Measurements from ENCODE around the gene CACNA1I. TPM values are rescaled to one million over a fixed set of nuclear protein-coding genes. Genes with fewer than 3 reads are reported as not detected.

Gene CACNA1I
- total RNA-seq, 1 donor from 2014 or later: 3.9 TPM

DNA sequence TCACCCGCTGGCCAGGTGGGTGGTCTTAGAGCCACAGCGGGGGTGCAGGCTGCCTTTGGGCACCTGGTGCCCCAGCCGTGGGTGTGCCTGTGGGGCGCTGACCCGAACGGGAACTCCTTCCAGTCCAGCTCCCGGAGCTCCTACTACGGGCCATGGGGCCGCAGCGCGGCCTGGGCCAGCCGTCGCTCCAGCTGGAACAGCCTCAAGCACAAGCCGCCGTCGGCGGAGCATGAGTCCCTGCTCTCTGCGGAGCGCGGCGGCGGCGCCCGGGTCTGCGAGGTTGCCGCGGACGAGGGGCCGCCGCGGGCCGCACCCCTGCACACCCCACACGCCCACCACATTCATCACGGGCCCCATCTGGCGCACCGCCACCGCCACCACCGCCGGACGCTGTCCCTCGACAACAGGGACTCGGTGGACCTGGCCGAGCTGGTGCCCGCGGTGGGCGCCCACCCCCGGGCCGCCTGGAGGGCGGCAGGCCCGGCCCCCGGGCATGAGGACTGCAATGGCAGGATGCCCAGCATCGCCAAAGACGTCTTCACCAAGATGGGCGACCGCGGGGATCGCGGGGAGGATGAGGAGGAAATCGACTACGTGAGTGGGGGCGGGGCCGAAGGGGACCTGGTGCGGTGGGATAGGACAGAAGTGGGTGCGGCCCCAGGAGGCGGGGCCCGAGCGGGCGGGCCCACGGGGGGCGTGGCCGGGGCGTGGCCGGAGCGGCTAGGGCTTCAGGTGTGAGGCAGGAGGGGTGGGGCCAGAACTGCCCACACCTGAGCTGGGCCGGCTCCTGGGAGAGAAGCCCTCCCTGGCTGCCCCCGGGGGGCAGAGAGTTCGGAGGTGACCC, 91.5 kb downstream of the CACNA1I start:
- intact Hi-C loops (cut with micrococcal nuclease): no loop called here

GRCh38 chr22:39662686-39663052, 92.1 kb downstream of the CACNA1I start:
- intact Hi-C loops (cut with micrococcal nuclease): no loop called here

DNA sequence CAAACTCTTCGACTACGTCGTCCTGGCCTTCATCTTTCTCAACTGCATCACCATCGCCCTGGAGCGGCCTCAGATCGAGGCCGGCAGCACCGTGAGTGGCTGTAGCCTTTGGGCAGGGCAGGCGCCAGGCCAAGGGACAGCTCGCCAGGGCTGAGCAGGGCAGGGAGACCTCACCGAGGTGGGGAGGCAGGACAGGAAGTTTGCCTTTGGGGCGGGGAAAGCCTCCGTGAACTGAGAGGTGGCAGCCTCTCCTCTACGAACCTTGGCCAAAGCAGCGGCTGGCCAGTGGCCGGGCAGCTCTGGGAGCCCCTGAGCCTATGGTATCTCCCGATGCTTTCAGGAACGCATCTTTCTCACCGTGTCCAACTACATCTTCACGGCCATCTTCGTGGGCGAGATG, 93.2 kb downstream of the CACNA1I start:
- intact Hi-C loops (cut with micrococcal nuclease): no loop called here

- intact Hi-C loops (cut with micrococcal nuclease): no loop called here
Observed at GRCh38 chr22:39664485-39665200, 94.1 kb downstream of the CACNA1I start.

- intact Hi-C loops (cut with micrococcal nuclease): no loop called here
Observed at GRCh38 chr22:39665229-39665628, 94.7 kb downstream of the CACNA1I start.

DNA sequence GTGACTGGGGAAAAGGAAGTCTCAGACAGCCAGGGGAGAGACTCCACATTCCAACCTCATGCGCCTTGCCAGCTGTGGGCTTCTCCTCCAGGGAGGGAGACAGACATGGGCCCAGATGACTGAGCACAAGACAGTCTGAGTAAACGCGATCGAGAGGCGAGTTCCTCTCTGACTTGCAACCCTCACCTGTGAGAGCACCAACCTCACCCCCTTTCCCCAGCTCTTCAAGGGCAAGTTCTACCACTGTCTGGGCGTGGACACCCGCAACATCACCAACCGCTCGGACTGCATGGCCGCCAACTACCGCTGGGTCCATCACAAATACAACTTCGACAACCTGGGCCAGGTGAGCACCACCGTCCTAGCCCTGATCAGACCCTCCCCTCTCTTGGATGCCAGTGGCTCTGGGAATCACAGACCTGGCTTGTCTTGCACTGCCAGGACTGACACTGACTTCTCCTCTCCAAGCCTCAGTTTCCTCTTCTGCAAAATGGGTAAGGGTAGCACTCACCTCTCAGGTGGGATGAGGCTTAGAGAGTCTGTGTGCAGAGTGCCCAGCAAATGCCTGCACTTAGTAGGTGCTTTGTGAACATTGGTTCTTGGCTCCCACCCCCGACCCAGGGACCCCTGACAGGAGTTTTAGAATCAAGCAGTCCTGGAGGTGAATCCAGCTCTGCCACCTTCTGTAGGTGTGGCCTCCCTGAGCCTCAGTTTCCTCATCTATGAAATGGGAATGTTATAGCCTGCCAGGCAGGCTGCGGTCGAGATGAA, 95.3 kb downstream of the CACNA1I start:
- intact Hi-C loops (cut with micrococcal nuclease): no loop called here

GRCh38 chr22:39666495-39666894, 95.9 kb downstream of the CACNA1I start:
- intact Hi-C loops (cut with micrococcal nuclease): no loop called here

DNA sequence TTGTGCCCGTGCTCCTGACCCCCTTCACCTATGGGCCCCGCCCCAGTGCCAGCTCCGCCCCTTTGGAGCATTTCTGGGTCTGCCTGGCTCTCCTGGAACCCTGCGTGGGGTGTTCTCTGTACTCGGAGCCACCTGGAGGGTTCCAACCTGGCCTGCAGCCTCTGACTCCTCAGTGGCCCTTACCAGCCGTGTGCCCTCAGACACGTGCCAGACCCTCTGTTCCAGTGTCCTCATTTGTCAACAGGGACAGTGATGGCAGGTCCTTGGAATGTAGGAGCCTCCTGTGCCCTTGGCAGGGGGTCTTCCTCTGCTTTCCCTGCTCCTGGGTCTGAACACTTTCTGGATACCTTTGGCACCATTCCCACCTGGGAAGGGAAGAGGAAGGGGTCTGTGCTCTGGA, 96.4 kb downstream of the CACNA1I start:
- intact Hi-C loops (cut with micrococcal nuclease): no loop called here

- intact Hi-C loops (cut with micrococcal nuclease): no loop called here
Observed at GRCh38 chr22:39669432-39669831, 98.9 kb downstream of the CACNA1I start.

GRCh38 chr22:39671936-39672335, 101.4 kb downstream of the CACNA1I start:
- intact Hi-C loops (cut with micrococcal nuclease): no loop called here

DNA sequence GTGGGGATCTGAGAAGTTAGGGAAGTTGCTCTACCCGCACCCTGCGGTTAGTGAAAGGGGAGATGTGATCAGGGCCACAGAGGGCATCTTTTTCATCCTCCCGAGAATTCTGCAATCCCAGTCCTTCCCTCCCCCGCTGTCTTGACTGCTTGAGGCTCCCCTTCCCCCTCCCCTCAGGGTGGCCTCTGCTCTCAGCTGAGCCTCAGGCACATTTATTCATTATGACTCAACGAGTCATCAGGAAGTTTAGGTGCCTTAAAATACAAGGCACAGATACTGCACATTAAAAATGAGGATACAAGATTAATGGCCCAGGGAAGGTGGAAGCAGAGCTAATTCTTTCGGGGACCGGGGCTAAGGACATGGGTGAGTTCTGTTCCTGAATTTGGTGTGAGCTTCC, 104.0 kb downstream of the CACNA1I start:
- intact Hi-C loops (cut with micrococcal nuclease): no loop called here

DNA sequence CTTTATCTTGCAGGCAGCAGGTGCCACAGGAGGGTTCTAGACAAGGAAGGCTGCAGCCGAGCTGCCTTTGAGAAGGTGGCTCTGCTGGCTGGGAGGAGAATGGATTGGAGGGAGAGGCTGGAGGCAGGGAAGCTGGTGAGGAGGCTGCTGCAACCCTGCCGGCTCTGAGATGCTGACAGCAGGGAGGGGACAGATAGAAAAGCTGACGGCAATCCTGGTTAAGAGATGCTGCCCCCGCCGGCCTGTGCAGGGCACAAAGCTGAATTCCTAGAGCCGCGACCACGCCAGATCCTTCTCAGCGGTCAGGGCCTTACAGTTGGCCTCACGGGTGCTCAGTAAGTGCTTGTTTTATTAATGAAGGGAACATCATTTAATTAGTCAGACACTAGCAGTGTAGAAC, 105.4 kb downstream of the CACNA1I start:
- intact Hi-C loops (cut with micrococcal nuclease): no loop called here

GRCh38 chr22:39677967-39678366, 107.4 kb downstream of the CACNA1I start:
- intact Hi-C loops (cut with micrococcal nuclease): no loop called here

DNA sequence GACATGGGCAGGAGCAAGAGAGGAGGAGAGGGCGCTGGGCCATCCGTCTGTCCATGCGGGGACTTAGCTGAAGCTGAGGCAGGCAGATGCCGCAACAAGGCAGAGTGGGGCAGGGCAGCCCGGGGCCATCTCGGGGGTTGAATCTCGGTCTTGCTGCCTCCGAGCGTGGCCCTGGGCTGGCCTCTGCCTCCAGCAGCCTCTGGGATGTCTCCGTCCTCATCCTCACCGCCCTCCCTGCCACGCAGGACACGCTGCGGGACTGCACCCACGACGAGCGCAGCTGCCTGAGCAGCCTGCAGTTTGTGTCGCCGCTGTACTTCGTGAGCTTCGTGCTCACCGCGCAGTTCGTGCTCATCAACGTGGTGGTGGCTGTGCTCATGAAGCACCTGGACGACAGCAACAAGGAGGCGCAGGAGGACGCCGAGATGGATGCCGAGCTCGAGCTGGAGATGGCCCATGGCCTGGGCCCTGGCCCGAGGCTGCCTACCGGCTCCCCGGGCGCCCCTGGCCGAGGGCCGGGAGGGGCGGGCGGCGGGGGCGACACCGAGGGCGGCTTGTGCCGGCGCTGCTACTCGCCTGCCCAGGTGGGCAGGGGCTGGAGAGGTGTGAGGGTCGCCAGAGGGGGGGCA, 108.4 kb downstream of the CACNA1I start:
- intact Hi-C loops (cut with micrococcal nuclease): no loop called here

DNA sequence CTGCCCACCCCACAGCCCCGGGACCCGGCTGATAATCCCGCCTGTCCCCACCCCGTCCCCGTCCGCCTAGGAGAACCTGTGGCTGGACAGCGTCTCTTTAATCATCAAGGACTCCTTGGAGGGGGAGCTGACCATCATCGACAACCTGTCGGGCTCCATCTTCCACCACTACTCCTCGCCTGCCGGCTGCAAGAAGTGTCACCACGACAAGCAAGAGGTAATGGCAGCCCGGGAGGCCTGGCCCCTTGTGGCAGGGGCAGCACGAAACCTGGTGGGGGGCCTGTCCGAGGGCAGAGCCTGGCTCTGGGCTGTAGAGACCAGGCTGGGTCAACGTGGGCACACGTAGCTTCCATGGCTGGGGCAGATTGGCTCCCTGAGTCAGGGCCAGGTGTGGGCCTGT, 109.1 kb downstream of the CACNA1I start:
- intact Hi-C loops (cut with micrococcal nuclease): no loop called here

- intact Hi-C loops (cut with micrococcal nuclease): no loop called here
Observed at GRCh38 chr22:39680486-39680885, 109.9 kb downstream of the CACNA1I start.

DNA sequence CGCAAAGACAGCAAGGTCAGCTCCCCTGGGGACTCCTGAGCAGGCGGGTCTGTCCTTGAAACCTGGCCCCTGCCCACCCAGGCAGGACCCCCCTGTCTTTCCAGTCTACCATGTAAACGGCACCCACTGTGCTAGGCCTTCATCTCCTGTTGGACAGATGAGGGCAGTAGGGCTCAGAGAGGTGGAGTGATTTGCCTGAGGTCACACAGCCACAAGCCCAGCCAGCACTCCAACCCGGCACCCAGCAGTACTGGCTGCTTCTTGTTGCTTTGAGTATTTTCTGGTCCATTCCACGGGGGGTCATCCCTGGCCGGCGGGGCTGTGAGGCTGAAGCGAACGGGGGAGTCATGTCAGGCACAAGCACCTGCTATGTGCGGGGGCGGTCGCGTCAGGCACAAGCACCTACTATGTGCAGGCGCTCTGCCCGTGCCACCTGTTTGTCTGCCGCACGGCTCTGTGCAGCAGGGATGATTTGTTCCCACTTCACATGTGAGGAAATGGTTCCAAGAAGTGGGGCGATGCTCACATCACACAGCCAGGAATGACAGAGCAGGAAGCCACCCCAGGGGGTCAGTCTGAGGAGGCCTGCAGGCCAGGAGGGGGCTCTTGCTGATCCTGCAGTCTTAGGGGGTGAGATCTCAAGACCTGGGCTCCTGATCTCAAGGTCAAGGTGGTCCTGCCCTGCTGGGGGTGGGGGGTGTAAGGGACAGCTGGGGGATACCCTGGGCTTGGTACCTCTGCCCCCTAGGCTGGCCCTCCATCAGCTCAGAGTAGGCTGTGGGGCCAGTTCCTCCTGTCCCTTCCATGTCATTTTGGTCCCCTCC, 110.7 kb downstream of the CACNA1I start:
- intact Hi-C loops (cut with micrococcal nuclease): no loop called here

DNA sequence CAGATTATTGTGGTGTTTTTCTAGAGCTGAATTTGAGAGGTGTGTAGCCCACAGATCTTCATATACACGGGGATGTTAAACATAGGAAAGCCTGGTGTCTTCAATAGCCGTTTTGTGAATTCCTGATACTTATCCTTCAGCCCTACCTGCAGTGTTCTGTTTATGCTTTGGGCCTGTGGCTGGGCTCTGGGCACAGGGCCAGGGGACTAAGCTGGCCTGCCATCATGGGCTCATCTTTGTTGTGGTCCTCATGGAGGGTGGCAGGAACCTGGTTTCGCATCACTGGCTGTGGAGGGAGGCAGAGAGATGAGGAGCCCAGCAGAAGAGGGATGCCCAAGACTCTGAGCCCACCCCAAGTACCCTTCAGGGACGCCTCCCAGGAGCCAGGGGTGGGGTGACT, 112.4 kb downstream of the CACNA1I start:
- intact Hi-C loops (cut with micrococcal nuclease): no loop called here

DNA sequence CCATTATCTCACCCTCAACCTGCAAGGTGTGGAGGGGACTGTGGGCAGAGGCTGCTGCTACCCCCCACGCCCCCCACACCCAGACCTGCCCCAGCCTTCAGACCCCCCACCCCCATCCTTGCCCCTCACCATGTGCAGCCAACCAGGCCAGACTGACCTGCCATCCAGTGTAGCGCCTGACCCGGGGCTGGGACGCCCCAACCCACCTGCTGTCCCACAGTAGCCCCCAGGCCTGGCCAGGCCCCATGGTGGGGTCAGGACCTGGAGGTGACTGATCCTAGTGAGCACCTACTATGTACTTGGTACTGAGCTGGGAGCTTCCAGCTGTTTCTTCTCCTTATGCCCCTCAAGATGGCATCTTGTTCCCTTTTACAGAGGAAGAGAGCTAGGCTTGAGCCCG, 113.1 kb downstream of the CACNA1I start:
- intact Hi-C loops (cut with micrococcal nuclease): no loop called here

GRCh38 chr22:39684702-39685281, 114.2 kb downstream of the CACNA1I start:
- intact Hi-C loops (cut with micrococcal nuclease): no loop called here
